Stimulated activated CD4-positive, alpha-beta T cell treated with anti-CD3 and anti-CD28 coated beads, TNF-alpha, amount 100 ng/mL, for 24 hours (primary cell): ENCODE results near the gene HHAT.
"Not testable (repeated sequence)": the region's sequence is repeated elsewhere in the genome, so short reads cannot be mapped to it uniquely, and the experiment has no call there.

Experiments used
- DNase-seq, 3 experiments: peaks; one replicate each; pipeline ENCODE4 v3.0.0-alpha.2; 2020; ENCODE audit warnings: low read depth in 3 of 3

Gene HHAT

GRCh38 chr1:210397252-210397651, 68.5 kb downstream of the HHAT start:
- DNase-seq: no peak

DNA sequence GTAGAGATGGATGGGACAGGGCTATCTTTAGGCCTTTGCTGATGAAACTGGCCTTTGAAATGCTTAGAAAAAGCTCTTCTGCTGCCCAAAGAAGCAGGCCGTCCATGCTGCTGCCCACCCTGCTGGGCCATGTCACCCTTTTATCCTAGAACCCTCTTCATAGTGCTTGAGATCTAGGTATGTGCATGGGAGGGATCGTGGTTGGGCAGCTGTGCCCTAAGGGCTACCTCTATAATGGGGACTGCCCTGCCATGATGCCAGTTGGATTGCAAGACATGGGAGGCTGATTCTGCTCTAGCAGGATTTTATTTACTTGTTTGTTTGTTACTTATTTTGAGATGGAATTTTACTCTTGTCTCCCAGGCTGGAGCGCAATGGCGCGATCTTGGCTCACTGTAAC, 69.0 kb downstream of the HHAT start:
- DNase-seq: no peak

GRCh38 chr1:210398466-210398865, 69.8 kb downstream of the HHAT start:
- DNase-seq: no peak

- peak in 2 of 3 experiments; percentile 20 to 41 for DNase-seq
Measured at GRCh38 chr1:210400043-210400840, 71.5 kb downstream of the HHAT start.

DNA sequence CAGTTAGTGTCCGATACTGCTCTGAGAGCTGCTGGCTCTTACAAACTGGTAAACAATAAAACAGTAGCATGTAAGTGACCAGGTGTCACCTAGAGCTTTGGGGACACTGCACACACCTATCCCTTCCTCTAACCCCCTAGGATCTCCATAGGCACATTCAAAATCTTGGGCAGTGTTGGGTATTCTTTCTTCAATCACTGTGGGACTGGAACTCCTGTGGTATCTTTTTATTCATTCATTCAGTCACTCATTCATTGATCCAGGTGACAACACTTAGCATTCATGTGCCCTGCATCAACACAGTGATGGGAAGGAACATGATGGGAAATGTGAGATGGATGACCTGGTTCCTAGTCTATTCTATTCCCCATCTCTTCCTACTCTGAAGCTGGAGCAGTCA, 73.9 kb downstream of the HHAT start:
- no peak for DNase-seq

- no peak for DNase-seq
Measured at GRCh38 chr1:210405316-210405715, 76.6 kb downstream of the HHAT start.

DNA sequence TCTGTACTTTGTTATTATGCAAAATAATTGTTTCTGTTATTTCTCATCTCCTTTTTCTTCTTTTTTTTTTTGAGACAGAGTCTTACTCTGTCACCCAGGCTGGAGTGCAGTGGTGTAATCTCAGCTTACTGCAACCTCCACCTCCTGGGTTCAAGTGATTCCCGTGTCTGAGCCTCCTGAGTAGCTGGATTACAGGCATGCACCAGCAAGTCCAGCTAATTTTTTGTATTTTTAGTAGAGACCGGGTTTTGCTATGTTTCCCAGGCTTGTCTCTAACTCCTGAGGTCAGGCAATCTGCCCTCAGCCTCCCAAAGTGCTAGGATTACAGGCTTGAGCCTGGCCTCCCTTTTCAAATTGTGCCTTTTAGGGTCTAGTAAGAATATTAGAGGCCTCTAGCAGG, 77.6 kb downstream of the HHAT start:
- DNase-seq: not testable (repeated sequence)

DNA sequence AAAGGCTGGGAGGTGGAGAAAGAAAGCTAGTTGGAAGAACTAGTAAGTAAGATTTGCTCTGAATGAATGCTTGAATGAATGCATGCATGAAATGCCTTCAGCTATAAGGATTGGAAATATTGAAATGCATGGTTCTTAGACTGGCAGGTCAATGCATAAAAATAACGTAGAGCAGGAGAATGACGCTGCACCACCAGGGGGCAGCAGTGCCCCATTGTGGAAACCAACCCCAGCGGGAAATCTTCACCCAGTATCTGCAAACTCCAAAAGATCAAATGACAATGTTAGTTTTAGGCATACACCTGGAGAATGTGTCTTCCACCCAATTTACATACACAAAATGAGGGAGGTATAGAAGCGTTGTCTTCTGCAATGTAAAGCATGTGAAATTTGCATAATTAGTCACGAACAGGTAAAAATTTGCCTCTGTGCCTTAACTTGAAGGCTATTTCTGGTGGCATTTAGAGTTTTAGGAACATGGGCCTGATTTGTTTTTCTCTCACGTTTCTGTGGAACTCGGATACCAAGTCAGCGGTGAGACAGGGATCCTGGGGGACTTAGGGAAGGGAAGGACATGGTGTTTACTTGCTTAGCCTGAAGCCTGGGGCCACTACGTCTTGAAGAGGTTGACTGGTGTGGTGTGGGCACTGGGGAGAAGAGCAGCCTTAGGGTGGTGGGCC, 78.6 kb downstream of the HHAT start:
- peak; percentile 57 to 74 (median 63) for DNase-seq

DNA sequence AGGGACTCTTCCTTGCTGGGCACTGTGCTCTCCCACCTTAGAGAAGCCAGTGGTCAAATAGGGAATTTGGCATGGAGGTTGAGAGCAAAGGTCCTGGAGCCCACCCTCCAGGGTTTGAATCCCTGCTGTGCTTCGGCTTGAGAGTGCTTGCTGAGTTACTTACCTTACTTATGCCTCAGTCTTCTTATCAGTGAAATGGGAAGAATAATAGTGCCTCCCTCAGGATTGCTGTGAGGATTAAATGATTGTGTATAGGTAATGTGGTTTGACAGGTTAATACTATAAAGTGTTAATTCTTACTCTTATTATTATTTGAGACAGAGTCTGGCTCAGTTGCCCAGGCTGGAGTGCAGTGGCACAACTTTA, 79.2 kb downstream of the HHAT start:
- DNase-seq: no peak

DNA sequence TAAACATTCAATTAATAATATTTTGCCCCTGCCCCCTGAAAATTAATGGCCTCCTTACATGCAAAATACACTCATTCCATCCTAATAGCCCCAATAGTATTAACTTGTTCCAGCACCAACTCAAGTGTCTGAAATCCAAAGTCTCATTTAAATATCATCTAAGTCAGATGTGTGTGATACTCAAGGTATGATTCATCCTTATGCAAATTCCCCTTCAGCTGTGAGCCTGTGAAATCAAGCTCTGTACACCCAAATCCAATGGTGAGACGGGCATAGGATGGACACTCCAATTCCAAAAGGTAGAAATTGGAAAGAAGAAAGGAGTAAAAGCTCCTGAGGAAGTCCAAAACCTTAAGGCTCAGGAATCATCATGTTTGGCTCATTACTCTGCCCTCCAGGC, 83.5 kb downstream of the HHAT start:
- DNase-seq: no peak

GRCh38 chr1:210413951-210414350, 85.2 kb downstream of the HHAT start:
- DNase-seq: no peak

- DNase-seq: no peak
Measured at GRCh38 chr1:210415846-210416448, 87.2 kb downstream of the HHAT start.

DNA sequence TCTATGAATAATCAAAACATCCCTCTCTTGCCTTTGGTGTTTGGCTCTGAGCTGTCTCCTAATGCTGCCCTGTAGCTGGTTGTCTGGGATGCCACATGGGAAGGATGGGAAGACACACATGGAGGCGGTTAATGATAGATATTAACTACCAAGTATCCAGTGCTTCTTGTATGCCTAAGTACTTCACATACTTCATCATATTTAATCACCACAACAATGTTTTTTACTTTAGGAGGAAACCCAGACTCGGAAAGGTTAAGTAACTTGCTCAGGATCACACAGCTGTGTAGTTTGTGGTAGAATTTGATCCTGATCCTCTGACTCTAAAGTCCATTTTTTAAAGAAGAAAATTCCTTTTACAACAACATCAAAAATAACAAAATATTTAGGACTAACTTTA, 88.0 kb downstream of the HHAT start:
- no peak for DNase-seq

DNA sequence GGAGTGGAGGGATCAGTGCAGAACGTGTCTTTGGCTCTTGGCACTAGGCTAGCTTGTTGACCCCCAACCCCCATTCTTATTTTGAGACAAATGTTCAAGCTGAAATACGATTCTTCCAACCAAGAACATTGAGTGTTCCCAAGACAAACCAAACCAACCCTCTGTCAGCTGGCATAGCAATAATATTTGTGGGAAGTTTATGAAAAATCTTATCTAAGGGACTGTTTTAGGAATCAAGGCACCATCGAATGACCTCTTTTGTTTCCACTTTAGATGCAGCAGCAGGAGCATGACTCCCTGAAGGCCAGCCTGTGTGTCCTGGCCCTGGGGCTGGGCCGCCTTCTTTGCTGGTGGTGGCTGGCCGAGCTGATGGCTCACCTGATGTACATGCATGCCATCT, 89.2 kb downstream of the HHAT start:
- no peak for DNase-seq

- DNase-seq: no peak
Measured at GRCh38 chr1:210418863-210419650, 90.4 kb downstream of the HHAT start.

DNA sequence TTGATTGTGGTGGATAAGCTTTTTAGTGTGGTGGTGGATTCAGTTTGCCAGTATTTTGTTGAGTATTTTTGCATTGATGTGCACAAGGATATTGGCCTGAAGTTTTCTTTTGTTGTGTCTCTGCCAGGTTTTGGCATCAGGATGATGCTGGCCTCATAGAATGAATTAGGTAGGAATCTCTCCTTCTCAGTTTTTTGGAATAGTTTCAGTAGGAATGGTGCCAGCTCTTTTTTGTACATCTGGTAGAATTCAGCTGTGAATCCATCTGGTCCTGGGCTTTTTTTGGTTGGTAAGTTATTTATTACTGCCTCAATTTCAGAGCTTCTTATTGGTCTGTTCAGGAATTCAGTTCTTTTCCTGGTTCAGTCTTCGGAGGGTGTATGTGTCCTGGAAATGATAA, 98.0 kb downstream of the HHAT start:
- DNase-seq: not testable (repeated sequence)

DNA sequence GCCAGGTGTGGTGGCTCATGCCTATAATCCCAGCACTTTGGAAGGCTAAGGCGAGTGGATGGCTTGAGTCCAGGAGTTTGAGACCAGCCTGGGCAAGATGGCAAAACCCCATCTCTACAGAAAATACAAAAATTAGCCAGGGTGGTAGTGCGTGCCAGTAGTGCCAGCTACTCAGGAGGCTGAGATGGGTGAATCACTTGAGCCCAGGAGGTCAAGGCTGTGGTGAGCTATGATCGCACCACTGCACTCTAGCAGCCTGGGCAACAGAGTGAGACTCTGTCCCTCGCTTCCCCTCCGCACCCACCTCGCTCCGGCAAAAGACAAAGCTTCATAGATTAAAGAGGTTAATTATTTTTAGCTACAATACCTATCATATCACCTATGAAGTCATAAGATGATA, 100.0 kb downstream of the HHAT start:
- no peak for DNase-seq

DNA sequence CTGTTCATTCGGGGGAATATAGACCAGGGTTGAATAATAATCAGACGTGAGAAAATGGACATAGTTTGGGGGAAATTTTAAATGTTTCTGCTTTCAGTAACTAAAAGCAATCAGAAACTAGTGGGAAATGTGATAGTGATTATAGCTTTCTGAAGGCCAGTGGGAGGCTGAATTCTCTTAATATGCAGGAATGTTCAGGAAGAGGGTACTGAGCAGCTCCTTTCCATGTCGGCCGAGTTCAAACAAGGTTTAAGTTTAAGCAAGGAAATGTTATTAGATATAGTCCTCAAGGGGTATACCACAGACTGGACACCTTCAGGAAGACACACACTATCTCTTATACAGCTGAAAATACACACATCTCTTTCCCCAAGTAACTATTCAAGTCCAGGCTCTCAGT, 105.5 kb downstream of the HHAT start:
- DNase-seq: no peak

- DNase-seq: no peak
Measured at GRCh38 chr1:210437111-210437510, 108.4 kb downstream of the HHAT start.

GRCh38 chr1:210437781-210438180, 109.1 kb downstream of the HHAT start:
- no peak for DNase-seq

- DNase-seq: no peak
Measured at GRCh38 chr1:210438928-210439841, 110.5 kb downstream of the HHAT start.
